ENCODE results near the gene OR2L8.

Gene OR2L8

GRCh38 chr1:247998811-247999210 lies 50.2 kb downstream of the OR2L8 start:
- DNase-seq: no peak
